HFFc6 (cell line): ENCODE results near the gene CCL23. TPM values are rescaled to one million over a fixed set of nuclear protein-coding genes. Genes with fewer than 3 reads are reported as not detected.

ENCODE experiments used
- DNase-seq: peaks from one replicate; pipeline ENCODE4 v3.0.0-alpha.2; 2018
- H3K27ac Mint-ChIP-seq: 2 replicates; pipeline ENCODE4 v1.8.0; 2020; ENCODE audit warnings: mild to moderate bottlenecking, mixed read lengths
- H3K27me3 Mint-ChIP-seq: 2 replicates; pipeline ENCODE4 v1.8.0; 2021; ENCODE audit warnings: mild to moderate bottlenecking, moderate library complexity, mixed read lengths; ENCODE audit not compliant: insufficient read depth
- H3K36me3 Mint-ChIP-seq: 2 replicates; pipeline ENCODE4 v1.8.0; 2021; ENCODE audit warnings: low read depth, mixed read lengths
- H3K4me1 Mint-ChIP-seq: 2 replicates; pipeline ENCODE4 v1.8.0; 2020; ENCODE audit warnings: low read depth, mixed read lengths
- H3K4me3 Mint-ChIP-seq: 2 replicates; pipeline ENCODE4 v1.8.0; 2020; ENCODE audit warnings: mild to moderate bottlenecking, moderate library complexity, mixed read lengths
- H3K9me3 Mint-ChIP-seq: 2 replicates; pipeline ENCODE4 v1.8.0; 2020; ENCODE audit warnings: mild to moderate bottlenecking, mixed read lengths
- total RNA-seq, 6 experiments: library from RNA; stranded (reverse); fragmentation: NEBNext Ultra II Directional; extraction: Animal tissue kit (Norgen Biotek cat#: 25700); gene quantifications; 2 replicates in 1 of 6; 3 replicates in 5 of 6; pipeline ENCODE4 v1.2.3, GENCODE V29; 2021
- TF ChIP-seq, protein P1 (sequence below): fragments of 200-600 bp; sonication (generic); IDR thresholded peaks from 2 replicates; pipeline ENCODE4 v1.5.0; 2021; ENCODE audit warnings: antibody characterized with exemption, mild to moderate bottlenecking

The CCL23 gene
- total RNA-seq, 6 experiments from 2014 or later = not detected

- H3K27ac Mint-ChIP-seq = no peak overlapping the region
- DNase-seq = no peak
- no peaks in the 10 kb centered on the region for H3K36me3 Mint-ChIP-seq
- no peak overlapping the region for H3K4me3 Mint-ChIP-seq
- H3K4me1 Mint-ChIP-seq = no peaks in the 10 kb centered on the region
- TF ChIP-seq, protein P1, sequence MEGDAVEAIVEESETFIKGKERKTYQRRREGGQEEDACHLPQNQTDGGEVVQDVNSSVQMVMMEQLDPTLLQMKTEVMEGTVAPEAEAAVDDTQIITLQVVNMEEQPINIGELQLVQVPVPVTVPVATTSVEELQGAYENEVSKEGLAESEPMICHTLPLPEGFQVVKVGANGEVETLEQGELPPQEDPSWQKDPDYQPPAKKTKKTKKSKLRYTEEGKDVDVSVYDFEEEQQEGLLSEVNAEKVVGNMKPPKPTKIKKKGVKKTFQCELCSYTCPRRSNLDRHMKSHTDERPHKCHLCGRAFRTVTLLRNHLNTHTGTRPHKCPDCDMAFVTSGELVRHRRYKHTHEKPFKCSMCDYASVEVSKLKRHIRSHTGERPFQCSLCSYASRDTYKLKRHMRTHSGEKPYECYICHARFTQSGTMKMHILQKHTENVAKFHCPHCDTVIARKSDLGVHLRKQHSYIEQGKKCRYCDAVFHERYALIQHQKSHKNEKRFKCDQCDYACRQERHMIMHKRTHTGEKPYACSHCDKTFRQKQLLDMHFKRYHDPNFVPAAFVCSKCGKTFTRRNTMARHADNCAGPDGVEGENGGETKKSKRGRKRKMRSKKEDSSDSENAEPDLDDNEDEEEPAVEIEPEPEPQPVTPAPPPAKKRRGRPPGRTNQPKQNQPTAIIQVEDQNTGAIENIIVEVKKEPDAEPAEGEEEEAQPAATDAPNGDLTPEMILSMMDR = no peak
- H3K27me3 Mint-ChIP-seq = peaks cover 2% of the 10 kb centered on the region
- peaks cover 26% of the 10 kb centered on the region for H3K9me3 Mint-ChIP-seq
Observed at GRCh38 chr17:36057911-36058310, 40.1 kb upstream of the CCL23 start.

- H3K36me3 Mint-ChIP-seq = no peaks in the 10 kb centered on the region
- peaks cover 2% of the 10 kb centered on the region for H3K27me3 Mint-ChIP-seq
- DNase-seq = no peak
- TF ChIP-seq, protein P1 = no peak
- H3K9me3 Mint-ChIP-seq = peaks cover 23% of the 10 kb centered on the region
- no peak overlapping the region for H3K27ac Mint-ChIP-seq
- H3K4me1 Mint-ChIP-seq = no peaks in the 10 kb centered on the region
- H3K4me3 Mint-ChIP-seq = no peak overlapping the region
Observed at GRCh38 chr17:36055921-36056520, 38.2 kb upstream of the CCL23 start.

- H3K27me3 Mint-ChIP-seq = peaks cover 2% of the 10 kb centered on the region
- no peak overlapping the region for H3K4me3 Mint-ChIP-seq
- TF ChIP-seq, protein P1 = no peak
- H3K9me3 Mint-ChIP-seq = peaks cover 28% of the 10 kb centered on the region
- H3K27ac Mint-ChIP-seq = no peak overlapping the region
- DNase-seq = no peak
- no peaks in the 10 kb centered on the region for H3K4me1 Mint-ChIP-seq
- H3K36me3 Mint-ChIP-seq = no peaks in the 10 kb centered on the region
Observed at GRCh38 chr17:36055171-36055570, 37.4 kb upstream of the CCL23 start.

DNA sequence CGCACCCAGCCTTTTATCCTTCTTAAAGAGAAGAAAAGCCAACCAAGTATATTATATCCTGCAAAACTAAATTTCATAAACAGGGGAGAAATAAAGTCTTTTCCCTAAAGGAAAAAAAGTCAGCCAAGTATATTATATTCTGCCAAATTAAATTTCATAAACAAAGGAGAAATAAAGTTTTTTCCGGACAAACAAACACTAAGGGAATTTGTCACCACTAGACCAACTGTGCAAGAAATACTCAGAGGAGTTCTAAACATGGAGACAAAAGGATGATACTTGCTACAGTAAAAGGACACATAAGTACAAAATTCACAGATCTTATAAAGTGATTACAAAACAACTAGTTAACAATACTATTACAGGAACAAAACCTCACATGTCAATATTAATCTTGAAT, 31.9 kb upstream of the CCL23 start:
- no peaks in the 10 kb centered on the region for H3K36me3 Mint-ChIP-seq
- no peaks in the 10 kb centered on the region for H3K4me1 Mint-ChIP-seq
- no peak for DNase-seq
- peaks cover 32% of the 10 kb centered on the region for H3K9me3 Mint-ChIP-seq
- TF ChIP-seq, protein P1 = no peak
- H3K27me3 Mint-ChIP-seq = no peaks in the 10 kb centered on the region
- H3K27ac Mint-ChIP-seq = no peak overlapping the region
- no peak overlapping the region for H3K4me3 Mint-ChIP-seq

- H3K9me3 Mint-ChIP-seq = peaks cover 32% of the 10 kb centered on the region
- H3K4me3 Mint-ChIP-seq = no peak overlapping the region
- no peak for DNase-seq
- H3K36me3 Mint-ChIP-seq = no peaks in the 10 kb centered on the region
- no peaks in the 10 kb centered on the region for H3K4me1 Mint-ChIP-seq
- no peak overlapping the region for H3K27ac Mint-ChIP-seq
- H3K27me3 Mint-ChIP-seq = no peaks in the 10 kb centered on the region; the same call in 1 of the 2 replicates
- TF ChIP-seq, protein P1 = no peak
Observed at GRCh38 chr17:36048066-36048465, 30.3 kb upstream of the CCL23 start.
